Activated T-cell treated with anti-CD3 and anti-CD28 coated beads for 24 hours (primary cell): ENCODE data around the gene CCDC27.
A peak's percentile ranks its signal among the peaks of the same experiment; 100 is the strongest.
"Not testable (repeated sequence)": the region's sequence is repeated elsewhere in the genome, so short reads cannot be mapped to it uniquely, and the experiment has no call there.

Experiments used
- DNase-seq: peaks from one replicate; pipeline ENCODE4 v3.0.0-alpha.2; 2020; ENCODE audit warnings: low read depth

CCDC27 gene

GRCh38 chr1:3736708-3737107 lies 15.5 kb upstream of the CCDC27 start:
- no peak for DNase-seq

- DNase-seq = no peak
Measured at GRCh38 chr1:3738943-3739342, 13.3 kb upstream of the CCDC27 start.

GRCh38 chr1:3740042-3740441 lies 12.2 kb upstream of the CCDC27 start:
- DNase-seq = no peak

- DNase-seq = no peak
Measured at GRCh38 chr1:3740752-3741151, 11.5 kb upstream of the CCDC27 start.

GRCh38 chr1:3741566-3742438 lies 10.4 kb upstream of the CCDC27 start:
- DNase-seq = no peak

- DNase-seq = no peak
Measured at GRCh38 chr1:3742439-3743298, 9.6 kb upstream of the CCDC27 start.

- no peak for DNase-seq
Measured at GRCh38 chr1:3743421-3743820, 8.8 kb upstream of the CCDC27 start.

- no peak for DNase-seq
Measured at GRCh38 chr1:3743826-3744225, 8.4 kb upstream of the CCDC27 start.

- no peak for DNase-seq
Measured at GRCh38 chr1:3744646-3745045, 7.6 kb upstream of the CCDC27 start.

- DNase-seq = no peak
Measured at GRCh38 chr1:3745071-3745470, 7.2 kb upstream of the CCDC27 start.

GRCh38 chr1:3745590-3746381 lies 6.5 kb upstream of the CCDC27 start:
- no peak for DNase-seq

GRCh38 chr1:3746389-3746829 lies 5.8 kb upstream of the CCDC27 start:
- DNase-seq = no peak

GRCh38 chr1:3746830-3747521 lies 5.3 kb upstream of the CCDC27 start:
- DNase-seq = peak; percentile 84

GRCh38 chr1:3747522-3747848 lies 4.8 kb upstream of the CCDC27 start:
- no peak for DNase-seq

- DNase-seq = no peak
Measured at GRCh38 chr1:3747903-3748302, 4.3 kb upstream of the CCDC27 start.

- DNase-seq = not testable (repeated sequence)
Measured at GRCh38 chr1:3748316-3748900, 3.8 kb upstream of the CCDC27 start.

- no peak for DNase-seq
Measured at GRCh38 chr1:3749512-3749911, 2.7 kb upstream of the CCDC27 start.

GRCh38 chr1:3750741-3751140 lies 1.5 kb upstream of the CCDC27 start:
- DNase-seq = no peak

- DNase-seq = no peak
Measured at GRCh38 chr1:3753656-3754454, 1.6 kb downstream of the CCDC27 start.

GRCh38 chr1:3756394-3756793 lies 4.1 kb downstream of the CCDC27 start:
- no peak for DNase-seq

GRCh38 chr1:3759164-3759563 lies 6.9 kb downstream of the CCDC27 start:
- no peak for DNase-seq
